ENCODE data around the gene CNTRL.
"Not testable (repeated sequence)": the region's sequence is repeated elsewhere in the genome, so short reads cannot be mapped to it uniquely, and the experiment has no call there.

The CNTRL gene, protein sequence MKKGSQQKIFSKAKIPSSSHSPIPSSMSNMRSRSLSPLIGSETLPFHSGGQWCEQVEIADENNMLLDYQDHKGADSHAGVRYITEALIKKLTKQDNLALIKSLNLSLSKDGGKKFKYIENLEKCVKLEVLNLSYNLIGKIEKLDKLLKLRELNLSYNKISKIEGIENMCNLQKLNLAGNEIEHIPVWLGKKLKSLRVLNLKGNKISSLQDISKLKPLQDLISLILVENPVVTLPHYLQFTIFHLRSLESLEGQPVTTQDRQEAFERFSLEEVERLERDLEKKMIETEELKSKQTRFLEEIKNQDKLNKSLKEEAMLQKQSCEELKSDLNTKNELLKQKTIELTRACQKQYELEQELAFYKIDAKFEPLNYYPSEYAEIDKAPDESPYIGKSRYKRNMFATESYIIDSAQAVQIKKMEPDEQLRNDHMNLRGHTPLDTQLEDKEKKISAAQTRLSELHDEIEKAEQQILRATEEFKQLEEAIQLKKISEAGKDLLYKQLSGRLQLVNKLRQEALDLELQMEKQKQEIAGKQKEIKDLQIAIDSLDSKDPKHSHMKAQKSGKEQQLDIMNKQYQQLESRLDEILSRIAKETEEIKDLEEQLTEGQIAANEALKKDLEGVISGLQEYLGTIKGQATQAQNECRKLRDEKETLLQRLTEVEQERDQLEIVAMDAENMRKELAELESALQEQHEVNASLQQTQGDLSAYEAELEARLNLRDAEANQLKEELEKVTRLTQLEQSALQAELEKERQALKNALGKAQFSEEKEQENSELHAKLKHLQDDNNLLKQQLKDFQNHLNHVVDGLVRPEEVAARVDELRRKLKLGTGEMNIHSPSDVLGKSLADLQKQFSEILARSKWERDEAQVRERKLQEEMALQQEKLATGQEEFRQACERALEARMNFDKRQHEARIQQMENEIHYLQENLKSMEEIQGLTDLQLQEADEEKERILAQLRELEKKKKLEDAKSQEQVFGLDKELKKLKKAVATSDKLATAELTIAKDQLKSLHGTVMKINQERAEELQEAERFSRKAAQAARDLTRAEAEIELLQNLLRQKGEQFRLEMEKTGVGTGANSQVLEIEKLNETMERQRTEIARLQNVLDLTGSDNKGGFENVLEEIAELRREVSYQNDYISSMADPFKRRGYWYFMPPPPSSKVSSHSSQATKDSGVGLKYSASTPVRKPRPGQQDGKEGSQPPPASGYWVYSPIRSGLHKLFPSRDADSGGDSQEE (N-terminal part only)

DNA sequence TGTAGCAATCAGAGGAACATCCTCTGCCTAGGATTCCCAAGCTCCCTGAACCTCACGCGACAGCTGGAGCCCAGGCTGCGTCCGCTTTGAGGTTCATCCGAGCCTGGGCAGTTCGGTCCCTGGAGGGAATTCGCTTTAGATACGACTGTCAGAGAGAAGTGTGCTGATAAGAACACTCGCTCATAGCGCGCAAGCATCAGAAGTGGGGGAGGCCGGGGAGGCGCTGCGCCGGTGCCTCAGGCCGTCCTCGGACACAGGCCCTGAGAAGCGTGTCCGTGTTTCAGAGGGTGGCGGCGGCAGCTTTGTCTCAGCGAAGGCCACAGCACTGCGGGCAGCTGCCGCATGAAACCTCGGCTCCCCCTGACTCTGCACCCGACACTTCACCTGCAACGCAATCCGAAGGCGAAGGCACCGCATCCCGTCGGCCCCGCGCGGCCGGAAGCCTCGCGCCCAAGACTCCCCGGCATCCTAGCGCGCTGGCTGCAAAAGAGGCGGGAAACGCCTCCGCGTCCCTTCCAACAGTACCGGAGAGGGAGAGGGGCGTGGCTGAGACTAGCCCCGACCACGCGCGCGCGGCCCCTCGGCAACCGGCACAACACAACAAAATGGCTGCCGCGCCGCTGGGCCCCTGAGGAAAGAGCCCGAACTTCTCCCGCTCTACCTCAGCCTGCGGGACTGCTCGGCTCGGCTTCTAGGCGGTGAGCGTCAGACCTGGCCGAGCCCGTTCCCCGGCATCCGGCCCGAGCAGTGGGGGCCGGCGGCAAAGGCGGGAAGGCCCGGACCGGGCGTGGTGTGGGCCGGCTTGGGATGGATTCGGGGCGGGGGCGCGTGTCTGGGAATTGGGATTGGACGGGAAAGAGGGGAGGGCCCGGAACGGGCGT lies at the start of gene CNTRL:
Gene CNTRL, plus strand, starts transcription at position 586 of the 881 bp plus-strand sequence. CDS start 13,372 bp downstream, outside the sequence.
- peak; percentile 87 for DNase-seq

DNA sequence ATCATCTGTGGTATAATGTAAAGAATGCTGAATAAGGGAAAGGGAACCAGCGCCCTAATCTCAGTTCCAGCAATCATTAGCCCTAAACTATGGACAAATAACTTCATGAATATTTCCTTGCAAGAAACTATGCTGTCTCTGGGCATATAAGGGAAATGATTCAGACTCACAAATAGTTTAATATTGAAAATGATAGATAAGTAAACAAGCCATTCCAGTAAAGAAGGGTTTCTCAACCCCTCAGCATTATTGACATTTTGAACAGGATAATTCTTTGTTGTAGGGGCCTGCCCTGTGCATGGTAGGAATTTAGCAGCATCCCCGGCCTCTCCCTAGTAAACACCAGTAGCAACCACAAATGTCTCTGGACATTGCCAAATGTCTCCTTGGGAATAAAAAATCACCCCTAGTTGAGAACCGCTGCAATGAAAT lies 48.5 kb upstream of the CNTRL start:
- no peak for DNase-seq

DNA sequence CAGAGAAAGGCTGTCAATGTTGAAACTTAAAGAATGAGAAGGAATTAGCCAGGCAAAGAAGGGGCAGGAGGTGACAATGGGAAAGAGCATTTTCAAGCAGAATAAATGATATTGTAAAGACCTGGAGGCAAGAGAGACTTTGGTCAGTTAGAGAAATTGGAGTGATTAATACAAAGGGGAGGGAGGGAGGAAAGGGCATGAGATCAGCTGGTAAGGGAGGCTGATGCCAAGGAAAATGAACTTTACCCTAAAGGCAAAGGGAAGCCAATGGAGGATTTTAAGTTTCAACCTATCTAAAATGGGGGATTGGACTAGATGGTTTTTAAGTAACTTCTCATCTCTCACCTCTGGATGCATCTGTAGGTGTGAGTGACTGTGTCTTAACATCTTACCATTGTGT lies 48.0 kb upstream of the CNTRL start:
- DNase-seq, result no peak

DNA sequence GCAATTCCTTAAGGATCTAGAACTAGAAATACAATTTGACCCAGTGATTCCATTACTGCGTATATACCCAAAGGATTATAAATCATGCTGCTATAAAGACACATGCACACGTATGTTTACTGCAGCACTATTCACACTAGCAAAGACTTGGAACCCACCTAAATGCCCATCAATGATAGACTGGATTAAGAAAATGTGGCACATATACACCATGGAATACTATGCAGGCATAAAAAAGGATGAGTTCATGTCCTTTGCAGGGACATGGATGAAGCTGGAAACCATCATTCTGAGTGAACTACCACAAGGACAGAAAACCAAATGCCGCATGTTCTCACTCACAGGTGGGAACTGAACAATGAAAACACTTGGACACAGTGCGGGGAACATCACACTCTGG lies 46.5 kb upstream of the CNTRL start:
- not testable (repeated sequence) for DNase-seq

DNA sequence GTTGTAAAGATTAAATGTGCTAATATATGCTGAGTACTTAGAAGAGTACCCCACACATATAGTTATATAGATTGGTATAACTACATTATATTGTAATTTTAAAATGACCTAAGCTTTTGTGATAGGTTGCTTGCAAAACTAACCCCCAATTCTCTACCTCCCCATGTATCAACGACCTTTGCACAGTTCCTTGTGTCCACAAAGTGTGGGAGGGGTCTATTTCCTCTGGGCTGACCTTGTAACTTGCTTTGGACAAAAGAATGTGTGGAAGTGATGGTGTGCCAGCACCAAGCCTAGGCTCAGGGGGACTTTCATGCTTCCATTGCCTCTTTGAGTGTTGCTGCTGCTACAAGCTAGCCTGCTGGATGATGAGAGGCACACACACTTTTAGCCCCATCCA lies 45.3 kb upstream of the CNTRL start:
- no peak for DNase-seq

DNA sequence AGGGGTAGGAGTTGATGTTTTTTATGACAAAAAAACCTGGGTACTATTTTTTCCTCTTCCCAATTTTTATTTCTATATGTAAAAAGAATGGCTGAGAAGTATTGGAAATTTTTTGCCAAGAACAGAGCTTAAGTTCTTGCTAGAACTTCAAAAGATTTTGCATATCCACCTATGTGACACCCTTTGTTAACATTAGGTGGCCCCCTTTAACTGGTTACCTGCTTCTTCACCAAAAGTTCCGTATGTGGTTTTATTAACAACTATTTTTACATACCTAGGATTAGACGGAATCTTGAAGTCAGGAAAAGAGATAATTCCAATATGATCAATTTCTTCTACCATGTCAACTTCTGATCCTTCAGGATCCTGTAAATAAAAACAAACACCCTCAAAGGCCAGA lies 40.2 kb upstream of the CNTRL start:
- DNase-seq, result no peak

DNA sequence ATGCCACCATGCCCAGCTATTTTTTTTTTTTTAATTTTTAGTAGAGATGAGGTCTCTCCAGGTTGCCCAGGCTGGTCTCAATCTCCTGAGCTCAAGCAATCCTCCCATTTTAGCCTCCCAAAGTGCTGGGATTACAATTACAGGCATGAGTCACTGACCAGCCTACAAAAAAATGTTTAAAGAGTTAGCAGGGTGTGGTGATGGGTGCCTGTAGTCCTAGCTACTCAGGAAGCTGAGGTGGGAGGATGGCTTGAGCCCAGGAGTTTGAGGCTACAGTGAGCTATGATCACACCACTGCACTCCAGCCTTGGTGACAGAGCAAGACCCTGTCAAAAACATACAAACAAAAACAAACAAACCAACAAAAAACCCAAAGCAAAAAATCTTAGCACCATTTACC lies 39.0 kb upstream of the CNTRL start:
- not testable (repeated sequence) for DNase-seq

DNA sequence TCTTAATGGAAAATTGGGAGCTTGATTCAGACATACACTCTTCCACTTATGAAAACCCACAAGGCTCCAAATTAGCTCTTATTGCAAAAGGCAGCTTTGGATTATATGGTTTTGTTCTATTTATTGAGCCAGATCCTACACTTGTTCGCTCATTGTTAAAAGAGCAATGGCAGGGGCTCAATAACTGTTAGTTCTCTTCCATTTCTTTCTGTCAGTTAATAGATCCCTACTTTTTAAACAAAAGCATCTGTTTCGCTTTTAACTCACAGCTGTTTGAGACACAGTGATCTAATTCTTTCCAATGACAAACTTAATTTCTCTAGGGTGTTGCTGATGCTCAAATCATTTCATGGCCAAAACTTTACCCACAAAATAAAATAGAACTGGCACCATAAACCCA lies 36.4 kb upstream of the CNTRL start:
- no peak for DNase-seq

DNA sequence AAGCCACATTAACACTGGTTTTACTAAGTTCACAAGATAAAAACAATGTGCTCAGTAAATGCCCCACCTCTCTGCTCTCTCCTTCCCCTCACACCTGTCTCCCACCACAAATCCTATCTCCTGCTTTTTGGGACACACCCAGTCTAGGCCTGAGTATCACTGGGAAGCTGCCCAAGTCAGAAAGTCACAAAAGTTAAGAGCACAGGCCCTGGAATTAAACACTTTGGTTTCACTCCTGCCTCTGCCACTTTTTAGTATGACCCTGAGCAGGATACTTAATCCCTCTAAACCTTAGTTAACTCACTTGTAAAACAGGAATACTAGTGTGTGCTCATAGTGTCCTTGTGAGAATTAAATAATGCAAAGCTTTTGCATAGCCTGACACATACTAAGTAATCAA lies 36.0 kb upstream of the CNTRL start:
- DNase-seq, result no peak

DNA sequence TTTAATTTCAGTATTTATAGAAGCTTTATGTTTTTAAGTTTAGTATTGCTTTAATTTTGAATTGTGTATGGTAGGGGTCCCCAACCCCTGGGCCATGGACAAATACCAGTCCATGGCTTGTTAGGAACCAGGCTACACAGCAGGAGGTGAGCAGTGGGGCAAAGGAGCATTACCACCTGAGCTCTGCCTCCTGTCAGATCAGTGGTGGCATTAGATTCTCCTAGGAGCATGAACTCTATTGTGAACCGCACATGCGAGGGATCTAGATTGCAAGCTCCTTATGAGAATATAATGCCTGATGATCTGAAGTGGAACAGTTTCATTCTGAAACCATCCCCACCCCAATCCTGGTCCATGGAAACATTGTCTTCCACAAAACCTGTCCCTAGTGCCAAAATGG lies 26.6 kb upstream of the CNTRL start:
- DNase-seq, result no peak

DNA sequence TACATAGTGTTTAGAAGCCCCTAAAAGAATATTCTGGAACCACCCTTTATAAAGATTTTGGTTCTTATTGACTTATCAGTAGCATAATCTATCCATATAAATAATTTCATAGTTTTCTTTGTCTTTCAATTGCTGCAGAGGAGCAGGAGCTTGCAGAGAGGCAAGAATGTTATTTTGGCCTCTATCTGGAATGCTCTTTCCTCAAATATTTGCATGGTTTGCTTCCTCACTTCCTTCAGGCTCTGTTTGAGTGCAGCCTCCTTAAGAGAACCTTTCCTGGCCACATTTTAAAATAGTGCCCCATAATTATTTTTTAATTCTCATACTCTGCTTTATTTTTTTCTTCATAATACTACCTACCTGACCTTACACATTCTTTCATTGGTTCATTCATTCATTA lies 26.1 kb upstream of the CNTRL start:
- no peak for DNase-seq

DNA sequence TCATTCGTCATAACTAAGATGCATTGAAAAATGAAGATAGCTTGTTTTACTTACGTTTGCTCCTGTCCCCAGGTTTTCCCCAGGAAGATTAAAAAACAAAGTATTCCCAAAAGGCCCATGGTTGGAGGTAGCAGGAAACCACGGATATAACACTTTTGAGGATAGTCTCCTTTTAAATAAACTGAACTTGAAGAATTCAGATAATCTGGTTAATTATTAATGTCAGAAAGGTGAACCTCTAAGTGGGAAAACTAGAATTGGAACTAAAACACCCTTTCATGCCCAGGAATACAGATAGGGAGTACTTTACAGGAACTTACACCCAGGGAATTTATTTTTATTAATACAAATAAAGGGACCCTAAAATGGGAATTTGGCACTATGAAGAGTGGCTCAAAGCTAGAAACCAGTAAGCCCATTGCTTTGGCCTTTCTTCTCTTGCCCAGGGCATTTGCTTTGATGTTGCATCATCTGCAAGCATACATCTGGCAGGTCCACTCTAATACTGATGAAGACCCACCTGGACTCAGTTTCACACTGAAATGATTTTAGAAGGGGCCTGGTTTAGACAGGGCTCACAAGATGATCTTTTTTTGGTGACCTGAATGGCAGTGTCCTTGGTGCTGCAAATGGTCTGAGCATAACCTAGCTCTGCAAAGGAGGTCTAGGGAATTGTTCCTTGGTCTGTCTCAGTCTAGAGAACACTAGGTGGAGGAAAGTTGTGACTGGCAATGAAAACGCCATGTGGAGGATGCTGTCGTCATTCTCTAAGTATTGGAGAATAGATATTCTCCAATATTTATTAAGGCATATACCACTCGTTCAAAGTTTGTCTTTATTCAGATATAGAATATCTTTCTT lies 24.4 kb upstream of the CNTRL start, which contains the start of gene C5:
Gene C5, minus strand, starts transcription at position 148 of the 861 bp plus-strand sequence. Its CDS starts 29 bp downstream, at position 119.
- DNase-seq, result no peak

DNA sequence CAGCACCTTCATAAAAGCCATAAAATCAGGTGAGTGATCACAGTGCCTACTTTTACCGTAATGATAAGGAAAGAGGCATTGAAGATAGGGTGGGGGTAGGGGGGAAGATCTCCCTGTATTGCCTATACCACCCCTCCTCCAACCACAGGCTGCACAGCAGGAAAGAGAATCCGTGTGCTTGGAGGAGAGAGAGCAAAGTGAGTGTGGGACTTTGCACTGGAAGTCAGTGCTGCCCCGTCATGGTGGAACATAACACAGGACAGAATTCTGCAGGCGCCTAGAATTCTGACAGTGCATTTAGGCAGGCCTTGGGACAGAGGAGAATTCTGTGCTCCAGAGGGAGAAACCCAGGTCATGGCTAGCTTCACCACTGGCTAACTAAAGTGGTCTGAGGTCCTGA lies 21.2 kb upstream of the CNTRL start:
- DNase-seq, result no peak

DNA sequence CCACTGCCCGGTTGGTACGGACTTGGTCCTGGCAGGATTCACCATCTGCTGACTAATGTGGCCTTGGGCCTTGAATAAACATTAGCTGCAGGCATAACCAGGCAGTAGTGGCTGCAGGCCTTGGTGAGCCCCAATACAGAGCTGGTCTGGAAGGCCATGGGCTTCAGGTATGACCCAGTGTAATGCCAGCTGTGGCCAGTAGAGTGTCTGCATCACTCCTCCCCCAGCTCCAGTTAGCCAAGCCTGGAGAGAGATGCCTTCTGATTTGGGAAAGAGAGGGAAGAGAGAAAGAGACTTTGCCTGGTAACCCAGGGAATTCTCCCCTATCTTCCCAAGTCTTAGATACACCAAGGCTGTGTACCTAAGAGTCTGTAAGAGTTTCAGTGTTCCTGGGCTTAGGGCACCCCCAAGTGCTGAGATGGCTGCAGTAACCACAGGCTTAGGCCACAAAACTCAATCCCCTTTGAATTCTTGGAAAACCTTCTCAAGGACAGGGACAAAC lies 19.1 kb upstream of the CNTRL start:
- no peak for DNase-seq

DNA sequence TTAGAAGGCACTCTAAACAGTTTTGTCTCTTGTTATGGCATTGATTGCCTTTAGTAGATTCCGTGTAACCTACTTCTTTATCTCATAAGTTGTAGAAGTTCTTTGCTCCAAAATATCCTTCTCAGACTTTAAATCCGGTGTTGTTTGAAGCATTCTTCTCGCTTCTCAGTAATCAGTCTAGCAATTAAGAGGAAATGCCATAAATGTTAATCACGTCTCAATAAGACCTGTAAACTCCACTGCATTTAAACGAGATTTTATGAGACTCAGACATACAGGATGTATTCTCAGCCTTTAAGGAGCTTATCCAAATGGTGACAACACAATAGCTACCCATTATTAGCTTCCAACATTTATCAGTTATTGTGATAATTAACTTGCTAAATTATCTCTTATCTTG lies 16.9 kb upstream of the CNTRL start:
- DNase-seq, result no peak

DNA sequence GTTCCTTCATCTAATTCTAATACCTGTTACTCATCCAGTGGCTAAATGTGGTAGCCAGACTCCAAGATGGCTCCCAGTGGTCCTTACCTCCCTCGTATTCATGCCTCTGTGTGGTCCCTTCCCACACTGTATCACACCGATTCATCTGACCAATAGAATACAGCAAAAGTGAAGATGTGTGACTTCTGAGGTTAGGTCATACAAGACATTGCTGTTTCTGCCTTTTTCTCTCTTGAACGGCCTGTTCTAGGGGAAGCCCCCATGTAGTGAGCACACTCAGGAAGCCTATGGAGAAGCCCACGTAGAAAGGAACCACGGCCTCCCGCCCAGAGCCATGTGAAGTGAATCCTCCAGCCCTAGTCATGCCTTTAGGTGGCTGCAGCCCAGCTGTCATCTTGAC lies 15.2 kb upstream of the CNTRL start:
- DNase-seq, result no peak

DNA sequence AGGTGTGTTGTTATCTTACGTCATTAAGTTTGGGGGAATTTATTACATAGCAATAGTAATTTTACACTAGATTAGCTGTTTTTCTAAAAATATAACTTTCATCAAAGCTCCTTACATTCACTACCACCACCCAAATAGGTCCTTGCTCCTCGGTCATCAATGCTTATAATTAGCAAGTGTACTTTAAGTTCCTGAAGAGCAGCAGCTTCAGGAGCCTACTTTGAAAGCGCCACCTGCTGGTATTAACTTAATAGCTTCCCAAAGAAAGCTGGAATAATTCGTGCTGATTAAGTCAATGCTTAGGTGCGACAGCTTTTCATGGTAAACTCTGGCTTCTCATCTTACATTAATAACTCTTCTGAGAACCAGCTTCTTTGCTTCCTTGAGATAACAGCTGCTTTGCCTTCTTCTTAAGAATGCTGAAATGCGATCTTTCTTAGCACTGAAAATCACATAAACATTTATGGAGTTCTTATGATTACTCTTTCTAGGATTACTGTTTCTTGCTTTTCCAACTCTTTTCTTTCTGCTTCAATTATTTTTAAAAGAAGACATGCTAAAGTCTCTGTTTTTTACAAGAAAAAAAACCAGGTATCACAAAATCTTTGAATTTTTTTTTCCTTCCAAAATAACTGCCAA lies 14.6 kb upstream of the CNTRL start:
- peak; percentile 37 for DNase-seq

DNA sequence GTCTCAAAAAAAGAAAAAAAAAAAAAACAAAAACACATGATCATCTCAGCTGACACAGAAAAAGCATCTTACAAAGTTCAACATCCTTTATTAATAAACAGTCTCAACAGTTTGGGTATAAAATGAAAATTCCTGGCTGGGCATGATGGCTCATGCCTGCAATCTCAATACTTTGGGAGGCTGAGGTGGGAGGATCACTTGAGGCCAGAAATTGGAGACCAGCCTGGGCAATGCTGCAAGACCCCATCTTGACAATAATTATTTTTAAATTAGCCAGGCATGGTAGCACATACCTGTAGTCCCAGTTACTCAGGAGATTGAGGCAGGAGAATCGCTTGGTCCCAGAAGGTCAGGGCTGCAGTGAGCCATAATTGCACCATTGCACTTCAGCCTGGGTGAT lies 7.9 kb upstream of the CNTRL start:
- no peak for DNase-seq

DNA sequence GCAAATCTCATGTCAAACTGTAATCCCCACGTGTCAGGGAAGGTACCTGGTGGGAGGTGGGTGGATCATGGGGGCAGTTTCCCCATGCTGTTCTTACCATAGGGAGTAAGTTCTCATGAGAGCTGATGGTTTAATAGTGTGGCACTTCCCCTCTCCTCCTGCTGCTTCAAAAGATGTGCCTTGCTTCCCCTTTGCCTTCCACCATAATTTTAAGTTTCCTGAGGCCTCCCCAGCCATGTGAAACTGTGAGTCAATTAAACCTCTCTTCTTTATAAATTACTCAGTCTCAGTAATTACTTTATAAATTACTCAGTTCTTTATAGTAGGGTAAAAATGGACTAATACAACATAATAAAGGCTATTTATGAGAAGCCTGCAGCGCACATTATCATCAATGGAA lies 7.1 kb upstream of the CNTRL start:
- no peak for DNase-seq

DNA sequence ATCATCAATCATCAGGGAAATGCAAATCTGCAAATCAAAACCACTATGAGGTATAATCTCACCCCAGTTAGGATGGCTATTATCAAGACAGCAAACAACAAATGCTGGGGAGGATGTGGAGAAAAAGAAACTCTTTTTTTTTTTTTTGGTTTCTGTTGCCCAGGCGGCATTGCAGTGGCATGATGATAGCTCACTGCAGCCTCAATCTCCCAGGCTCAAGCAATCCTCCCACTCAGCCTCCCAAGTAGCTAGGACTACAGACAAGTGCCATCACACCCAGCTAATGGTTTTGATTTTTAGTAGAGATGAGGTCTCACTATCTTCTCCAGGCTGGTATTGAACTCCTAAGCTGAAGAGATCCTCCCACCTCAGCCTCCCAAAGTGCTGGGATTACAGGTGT lies 5.4 kb upstream of the CNTRL start:
- DNase-seq, result no peak

Measured in DMS153 (cell line).